T-cell (primary cell): Measurements from ENCODE around the gene FAM111B. TPM values are rescaled to one million over a fixed set of nuclear protein-coding genes. Genes with fewer than 3 reads are reported as not detected.
"Not testable (repeated sequence)": the region's sequence is repeated elsewhere in the genome, so short reads cannot be mapped to it uniquely, and the experiment has no call there.

Experiments used
- ATAC-seq, 4 experiments: fragments of 200-7000 bp in 3 of 4; fragments of 150-1000 bp in 1 of 4; cut with Tn5 transposase; replicated peaks in 1 of 4; 1 replicate in 3 of 4; 2 replicates in 1 of 4; pipeline ENCODE4 v1.10.0; 2021; ENCODE audit warnings: moderate library complexity in 3 of 4, mild to moderate bottlenecking in 2 of 4, moderate number of reproducible peaks in 1 of 4
- CTCF ChIA-PET, 2 donors: fragments of 300-600 bp; sonication (Branson Sonifier 250); formaldehyde crosslinking; loops; one replicate each; lab custom pipeline; 2022; ENCODE audit warnings: antibody characterized with exemption in 2 of 2; lab: Charles Lee
- POLR2A ChIA-PET, 2 donors: fragments of 300-600 bp; sonication (Branson Sonifier 250); formaldehyde crosslinking; loops; one replicate each; lab custom pipeline; 2022; ENCODE audit warnings: antibody characterized with exemption in 2 of 2; lab: Charles Lee
- DNase-seq, 35 experiments: peaks; one replicate each; pipeline versions ENCODE4 v3.0.0 to v3.0.0-alpha.2; 2013 to 2023
- H3K27ac ChIP-seq: one replicate; pipeline ENCODE4 v1.5.1; 2013; ENCODE audit warnings: low read length
- H3K27me3 ChIP-seq, 2 experiments: replicated peaks in 1 of 2; 1 replicate in 1 of 2; 2 replicates in 1 of 2; pipeline versions ENCODE4 v1.6.1 to v1.7.0; 2013; ENCODE audit warnings: low read length in 1 of 2, mixed read lengths in 1 of 2; ENCODE audit not compliant: control insufficient read depth in 2 of 2, insufficient read depth in 2 of 2; ENCODE audit errors: extremely low read depth in 1 of 2
- H3K36me3 ChIP-seq, 2 donors: 1 replicate in 1 of 2; 2 replicates in 1 of 2; pipeline versions ENCODE4 v1.6.1 to v1.7.0; 2013; ENCODE audit warnings: low read length in 1 of 2; ENCODE audit not compliant: control insufficient read depth in 2 of 2, insufficient read depth in 1 of 2; ENCODE audit errors: extremely low read depth in 1 of 2
- H3K4me1 ChIP-seq, 2 experiments: 1 replicate in 1 of 2; 2 replicates in 1 of 2; pipeline versions ENCODE4 v1.6.1 to v1.7.0; 2013; ENCODE audit warnings: low read length in 2 of 2, mixed read lengths in 1 of 2; ENCODE audit not compliant: insufficient read depth in 2 of 2, control insufficient read depth in 1 of 2; ENCODE audit errors: extremely low read depth in 1 of 2
- H3K4me3 ChIP-seq, 2 donors: 1 replicate in 1 of 2; 2 replicates in 1 of 2; pipeline versions ENCODE4 v1.5.1 to v1.7.0; 2013; ENCODE audit warnings: mild to moderate bottlenecking in 2 of 2, low read length in 1 of 2, moderate library complexity in 1 of 2; ENCODE audit not compliant: control insufficient read depth in 1 of 2; ENCODE audit errors: extremely low read depth in 1 of 2
- H3K9me3 ChIP-seq: 2 replicates; pipeline ENCODE4 v1.7.0; 2013
- H3K27ac Mint-ChIP-seq, 2 donors: one replicate each; pipeline ENCODE4 v1.8.0; 2020 to 2021; ENCODE audit warnings: mild to moderate bottlenecking in 2 of 2, mixed read lengths in 2 of 2
- H3K27me3 Mint-ChIP-seq, 2 donors: one replicate each; pipeline ENCODE4 v1.8.0; 2021 to 2022; ENCODE audit warnings: mixed read lengths in 2 of 2
- H3K36me3 Mint-ChIP-seq: one replicate; pipeline ENCODE4 v1.8.0; 2021; ENCODE audit warnings: mixed read lengths
- H3K4me1 Mint-ChIP-seq, 3 donors: one replicate each; pipeline ENCODE4 v1.8.0; 2020 to 2022; ENCODE audit warnings: mixed read lengths in 3 of 3, mild to moderate bottlenecking in 1 of 3
- H3K4me3 Mint-ChIP-seq, 3 donors: one replicate each; pipeline ENCODE4 v1.8.0; 2020 to 2022; ENCODE audit warnings: mild to moderate bottlenecking in 3 of 3, mixed read lengths in 3 of 3, moderate library complexity in 3 of 3
- H3K9me3 Mint-ChIP-seq, 3 donors: one replicate each; pipeline ENCODE4 v1.8.0; 2020 to 2022; ENCODE audit warnings: mixed read lengths in 3 of 3
- WGBS: methylation state at CpG from one replicate; pipeline ENCODE4 v1.1.5; 2013; ENCODE audit warnings: missing lambda C conversion rate; ENCODE audit not compliant: insufficient coverage; 5-methylcytosine and 5-hydroxymethylcytosine counted together
- total RNA-seq, 35 experiments: library from RNA in 6 of 35; stranded (reverse) in 6 of 35; fragments of 120-200 nt in 1 of 35; gene quantifications; one replicate each; pipeline versions ENCODE4 v1.2.1 to v1.2.4 and lab custom pipeline; 2013 to 2026

The FAM111B gene
- total RNA-seq, 5 donors from 2014 or later (not counting 1 experiment from before 2014, with no cell fraction given) = 1.2 to 3.8 (median 1.3) TPM

DNA sequence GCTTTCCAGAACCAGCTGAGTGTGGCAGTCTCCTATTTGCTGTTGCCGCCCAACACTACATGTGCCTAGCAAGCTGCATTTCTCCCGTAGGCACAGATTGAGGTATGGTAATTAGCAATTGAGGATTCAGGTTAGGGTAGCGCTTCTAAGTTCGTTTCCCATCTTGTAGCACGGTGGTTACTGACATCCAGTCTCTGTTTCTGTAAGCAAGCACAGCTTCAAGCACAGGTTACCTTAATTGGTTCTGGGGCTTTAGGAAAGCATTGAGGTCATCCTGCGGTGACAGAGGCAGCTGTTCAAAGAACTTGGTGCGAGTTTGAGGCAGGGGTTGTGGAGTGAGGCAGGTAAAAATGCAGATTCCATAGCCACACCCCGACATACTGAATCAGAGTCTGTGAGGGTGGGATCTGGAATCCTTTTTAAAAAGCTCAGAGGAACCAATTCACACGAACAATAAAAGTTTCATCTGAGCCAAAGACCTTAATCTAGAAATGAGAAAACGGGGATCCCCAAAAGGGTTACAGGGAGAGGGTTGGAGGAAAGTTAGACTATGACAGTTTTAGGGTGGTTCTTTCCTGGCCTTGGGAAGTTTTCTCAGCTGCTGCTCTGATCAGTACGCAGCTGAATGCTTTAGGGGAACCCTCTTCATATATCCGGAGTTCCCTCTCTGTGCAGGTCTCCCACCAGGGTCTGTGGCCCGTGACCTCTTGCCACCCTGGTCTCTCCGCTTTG lies 42.9 kb upstream of the FAM111B start:
- H3K36me3 Mint-ChIP-seq, H3K4me1 Mint-ChIP-seq, H3K4me3 ChIP-seq, H3K9me3 Mint-ChIP-seq, ATAC-seq, H3K9me3 ChIP-seq, POLR2A ChIA-PET, H3K27ac Mint-ChIP-seq, H3K4me1 ChIP-seq, H3K36me3 ChIP-seq, H3K27ac ChIP-seq, H3K4me3 Mint-ChIP-seq, CTCF ChIA-PET, DNase-seq: not testable (repeated sequence)
- peaks cover 0 to 24% of the 10 kb centered on the region in 2 experiments for H3K27me3 ChIP-seq
- peaks cover 51 to 54% of the 10 kb centered on the region in 2 donors for H3K27me3 Mint-ChIP-seq
- 87% methylated on average over 8 of the region's 14 CpGs for WGBS

- H3K4me3 ChIP-seq = no peak overlapping the region
- peaks cover 44 to 45% of the 10 kb centered on the region in 2 donors for H3K27me3 Mint-ChIP-seq
- H3K36me3 ChIP-seq = no peaks in the 10 kb centered on the region
- no peaks in the 10 kb centered on the region for H3K4me1 Mint-ChIP-seq
- no peak overlapping the region for H3K4me3 Mint-ChIP-seq
- H3K27ac ChIP-seq = no peak overlapping the region
- ChIA-PET CTCF (no interaction called here), POLR2A (no interaction called here)
- H3K36me3 Mint-ChIP-seq = no peaks in the 10 kb centered on the region
- no peaks in the 10 kb centered on the region for H3K9me3 ChIP-seq
- DNase-seq = no peak
- no peaks in the 10 kb centered on the region for H3K4me1 ChIP-seq
- peaks cover 0 to 7% of the 10 kb centered on the region in 2 experiments for H3K27me3 ChIP-seq
- no peak overlapping the region for H3K27ac Mint-ChIP-seq
- peaks cover 0 to 3% (median 0%) of the 10 kb centered on the region in 3 donors for H3K9me3 Mint-ChIP-seq
- no CpG with 5 or more reads among the region's 1 CpG for WGBS
- no peak for ATAC-seq
These were observed 38.0 kb upstream of the FAM111B start for GRCh38 chr11:59069087-59069486.

- no peaks in the 10 kb centered on the region for H3K36me3 ChIP-seq
- H3K9me3 ChIP-seq = no peaks in the 10 kb centered on the region
- H3K27ac ChIP-seq = no peak overlapping the region
- Mint-ChIP-seq H3K4me3 (no peak overlapping the region), H3K36me3 (no peaks in the 10 kb centered on the region), H3K27me3 (peaks cover 19 to 46% of the 10 kb centered on the region in 2 donors), H3K4me1 (peaks cover 2 to 21% (median 7%) of the 10 kb centered on the region in 3 donors), H3K27ac (no peak overlapping the region), H3K9me3 (peaks cover 0 to 9% (median 0%) of the 10 kb centered on the region in 3 donors)
- no peak overlapping the region for H3K4me3 ChIP-seq
- ATAC-seq = peak in 1 of 4 experiments; percentile 17
- H3K27me3 ChIP-seq = peaks cover 0 to 17% of the 10 kb centered on the region in 2 experiments
- WGBS = 88% methylated on average over 3 of the region's 8 CpGs
- ChIA-PET POLR2A (no interaction called here), CTCF (interaction anchor here in 1 of 2 donors (1.0 kb wide), 1 partner anchor 19 kb away, joined by 3 read pairs; no protein-coding TSS in a partner anchor)
- peaks cover 4 to 12% of the 10 kb centered on the region in 2 experiments for H3K4me1 ChIP-seq
- no peak for DNase-seq
These were observed 30.0 kb upstream of the FAM111B start for GRCh38 chr11:59076876-59077571.

DNA sequence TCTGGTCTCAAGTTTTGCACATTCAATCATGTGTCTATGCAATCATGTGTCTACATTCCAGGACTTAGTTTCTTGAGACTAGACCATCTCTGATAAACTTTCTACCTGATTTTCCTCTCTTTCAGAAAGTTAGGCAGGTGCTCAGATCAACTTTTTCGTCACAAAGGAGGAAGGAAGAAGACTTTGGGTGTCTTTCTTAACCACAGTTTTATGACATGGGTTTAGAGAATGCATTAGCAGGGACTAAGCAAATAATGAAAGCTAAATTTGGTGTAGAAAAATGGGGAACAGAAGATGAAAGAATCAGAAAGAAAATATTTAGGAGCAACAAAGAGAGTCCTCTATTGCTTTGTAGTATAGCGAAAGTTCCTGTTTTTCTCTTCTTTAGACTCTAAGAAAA lies 28.6 kb upstream of the FAM111B start:
- CTCF ChIA-PET = interaction anchor here (0.5 to 1.0 kb wide), 3 partner anchors 80 to 1554 kb away, joined by 3 to 4 read pairs (median 3); no protein-coding TSS in a partner anchor
- Histone ChIP-seq H3K4me3 (no peak overlapping the region), H3K9me3 (no peaks in the 10 kb centered on the region), H3K4me1 (peaks cover 4 to 12% of the 10 kb centered on the region in 2 experiments), H3K27me3 (peaks cover 0 to 17% of the 10 kb centered on the region in 2 experiments), H3K27ac (no peak overlapping the region), H3K36me3 (no peaks in the 10 kb centered on the region)
- WGBS = no CpG with 5 or more reads among the region's 2 CpGs
- no peak for DNase-seq
- H3K27me3 Mint-ChIP-seq = peaks cover 7 to 41% of the 10 kb centered on the region in 2 donors
- no peaks in the 10 kb centered on the region for H3K36me3 Mint-ChIP-seq
- no peak overlapping the region for H3K27ac Mint-ChIP-seq
- H3K4me1 Mint-ChIP-seq = peaks cover 2 to 21% (median 7%) of the 10 kb centered on the region in 3 donors
- no peak overlapping the region for H3K4me3 Mint-ChIP-seq
- H3K9me3 Mint-ChIP-seq = peaks cover 0 to 7% (median 0%) of the 10 kb centered on the region in 3 donors
- POLR2A ChIA-PET = no interaction called here
- ATAC-seq = no peak

DNA sequence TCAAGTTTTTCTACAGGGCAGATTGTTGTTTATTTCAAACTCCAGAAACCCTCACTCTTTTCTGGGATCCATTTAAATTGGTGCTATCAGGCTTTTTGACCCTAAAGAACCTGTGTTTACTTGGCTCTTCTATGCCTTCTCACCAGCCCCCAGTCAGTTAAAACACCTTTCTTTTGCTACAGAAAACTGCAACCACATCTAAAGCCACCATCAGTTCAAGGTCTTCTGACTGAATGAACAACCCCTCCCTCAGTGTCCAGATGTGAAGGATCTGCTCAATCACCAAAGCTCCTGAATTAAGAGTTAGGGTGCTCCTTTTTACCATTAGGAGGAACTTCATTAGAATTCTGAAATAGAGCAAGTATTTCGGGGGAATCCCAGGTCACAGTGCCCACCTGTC lies 28.0 kb upstream of the FAM111B start:
- peaks cover 4 to 12% of the 10 kb centered on the region in 2 experiments for H3K4me1 ChIP-seq
- no CpG with 5 or more reads among the region's 1 CpG for WGBS
- DNase-seq = no peak
- no peaks in the 10 kb centered on the region for H3K36me3 ChIP-seq
- peaks cover 0 to 17% of the 10 kb centered on the region in 2 experiments for H3K27me3 ChIP-seq
- ChIA-PET CTCF (interaction anchor here (0.7 to 1.0 kb wide), 2 partner anchors 92 to 1511 kb away, joined by 3 to 4 read pairs; no protein-coding TSS in a partner anchor), POLR2A (no interaction called here)
- Mint-ChIP-seq H3K9me3 (peaks cover 0 to 6% (median 0%) of the 10 kb centered on the region in 3 donors), H3K4me1 (peaks cover 2 to 21% (median 7%) of the 10 kb centered on the region in 3 donors), H3K36me3 (no peaks in the 10 kb centered on the region), H3K27me3 (peaks cover 8 to 38% of the 10 kb centered on the region in 2 donors), H3K27ac (peak overlapping the region in 1 of 2 donors; percentile 19), H3K4me3 (no peak overlapping the region)
- no peak overlapping the region for H3K4me3 ChIP-seq
- H3K9me3 ChIP-seq = no peaks in the 10 kb centered on the region
- H3K27ac ChIP-seq = no peak overlapping the region
- ATAC-seq = no peak

- H3K27ac Mint-ChIP-seq, H3K27ac ChIP-seq, H3K9me3 Mint-ChIP-seq, H3K4me3 Mint-ChIP-seq, ATAC-seq, H3K36me3 ChIP-seq, H3K4me3 ChIP-seq, POLR2A ChIA-PET, H3K36me3 Mint-ChIP-seq, H3K9me3 ChIP-seq, DNase-seq, CTCF ChIA-PET: not testable (repeated sequence)
- peaks cover 3 to 25% of the 10 kb centered on the region in 2 donors for H3K27me3 Mint-ChIP-seq
- no CpG with 5 or more reads among the region's 2 CpGs for WGBS
- peaks cover 2 to 21% (median 7%) of the 10 kb centered on the region in 3 donors for H3K4me1 Mint-ChIP-seq
- Histone ChIP-seq H3K4me1 (peaks cover 4 to 12% of the 10 kb centered on the region in 2 experiments), H3K27me3 (peaks cover 0 to 17% of the 10 kb centered on the region in 2 experiments)
These were observed 26.6 kb upstream of the FAM111B start for GRCh38 chr11:59080421-59080820.
